Panc1 (cell line): ENCODE results near the gene DCC. TPM values are rescaled to one million over a fixed set of nuclear protein-coding genes. Genes with fewer than 3 reads are reported as not detected.

Experiments used
- ATAC-seq: fragments of 200-7000 bp; cut with Tn5 transposase; 2 replicates; pipeline ENCODE4 v1.9.1; 2020; ENCODE audit warnings: mild to moderate bottlenecking, moderate library complexity
- BruUV-seq: library from RNA; stranded (reverse); fragments of 400-500 nt; replicated peaks from 2 replicates; lab custom pipeline; 2021; lab: Mats Ljungman, UMichigan
- CTCF ChIA-PET: fragments of 300-600 bp; sonication (Branson Sonifier 250); formaldehyde crosslinking; loops from one replicate; lab custom pipeline; 2022; ENCODE audit warnings: antibody characterized with exemption; lab: Charles Lee
- POLR2A ChIA-PET: fragments of 300-600 bp; sonication (Branson Sonifier 250); formaldehyde crosslinking; loops from one replicate; lab custom pipeline; 2022; ENCODE audit warnings: antibody characterized with exemption; lab: Charles Lee
- DNase-seq: peaks from one replicate; pipeline ENCODE4 v3.0.0-alpha.2; 2010; ENCODE audit warnings: low read depth, low spot score
- H3K27ac ChIP-seq: 2 replicates; pipeline ENCODE4 v1.5.1; 2011; ENCODE audit warnings: mild to moderate bottlenecking, low read length, inconsistent platforms
- H3K27me3 ChIP-seq: fragments of 200-500 bp; sonication (Bioruptor generic); 2 replicates; pipeline ENCODE4 v1.6.0; 2014; ENCODE audit warnings: low read length, inconsistent platforms; ENCODE audit not compliant: control insufficient read depth, insufficient read depth
- H3K36me3 ChIP-seq: fragments of 200-500 bp; sonication (Bioruptor generic); 2 replicates; pipeline ENCODE4 v1.5.1; 2014; ENCODE audit warnings: inconsistent platforms, mild to moderate bottlenecking, low read length, moderate library complexity; ENCODE audit not compliant: control insufficient read depth, insufficient read depth
- H3K4me1 ChIP-seq: 2 replicates; pipeline ENCODE4 v1.5.1; 2011; ENCODE audit warnings: inconsistent platforms, mild to moderate bottlenecking, low read length, moderate library complexity; ENCODE audit not compliant: control insufficient read depth, insufficient read depth
- H3K4me3 ChIP-seq, 2 experiments: 2 replicates each; pipeline ENCODE4 v1.5.1; 2011 to 2012; ENCODE audit warnings: low read depth in 2 of 2, low read length in 2 of 2, mild to moderate bottlenecking in 2 of 2, inconsistent platforms in 1 of 2, moderate library complexity in 1 of 2
- H3K9me3 ChIP-seq: fragments of 200-500 bp; sonication (Bioruptor generic); 2 replicates; pipeline ENCODE4 v1.5.1; 2014; ENCODE audit warnings: low read depth, mild to moderate bottlenecking, inconsistent platforms, low read length, moderate library complexity; ENCODE audit not compliant: control insufficient read depth, insufficient read depth
- CTCF ChIP-seq: fragments of 450-650 bp; IDR thresholded peaks from 2 replicates; pipeline ENCODE4 v1.5.1; 2017; ENCODE audit warnings: mild to moderate bottlenecking
- POLR2AphosphoS5 ChIP-seq: IDR thresholded peaks from 2 replicates; pipeline ENCODE4 v1.6.1; 2012; ENCODE audit warnings: mild to moderate bottlenecking, low read depth, low read length, moderate library complexity
- REST ChIP-seq, 2 experiments: IDR thresholded peaks; 2 replicates each; pipeline ENCODE4 v1.6.1; 2011 to 2012; ENCODE audit warnings: low read depth in 2 of 2, control low read depth in 1 of 2, low read length in 1 of 2, mild to moderate bottlenecking in 1 of 2, moderate library complexity in 1 of 2; ENCODE audit not compliant: insufficient read depth in 1 of 2
- SIN3A ChIP-seq: IDR thresholded peaks from 2 replicates; pipeline ENCODE4 v1.6.1; 2012; ENCODE audit warnings: low read depth, mild to moderate bottlenecking, low read length, moderate library complexity, borderline replicate concordance; ENCODE audit not compliant: insufficient read depth
- TCF7L2 ChIP-seq: IDR thresholded peaks from 2 replicates; pipeline ENCODE4 v1.6.1; 2011; ENCODE audit warnings: mild to moderate bottlenecking, low read depth, low read length, inconsistent platforms
- in situ Hi-C: cut with HindIII; loops from 2 replicates; pipeline ENCODE4 v1.10.0; 2016; ENCODE audit warnings: low sequenced_read_pairs, low pct_unique_long_range_greater_than_20kb
- intact Hi-C: fragments of 100-400 bp; cut with micrococcal nuclease; formaldehyde crosslinking; loops from one replicate; pipeline ENCODE4 v1.10.0; 2022; ENCODE audit not compliant: unreplicated experiment
- total RNA-seq: library from RNA; stranded (reverse); gene quantifications from one replicate; pipeline ENCODE4 v1.2.1, GENCODE V29; 2021; ENCODE audit not compliant: unreplicated experiment

Gene DCC
- total RNA-seq, 1 experiment from 2014 or later: not detected

DNA sequence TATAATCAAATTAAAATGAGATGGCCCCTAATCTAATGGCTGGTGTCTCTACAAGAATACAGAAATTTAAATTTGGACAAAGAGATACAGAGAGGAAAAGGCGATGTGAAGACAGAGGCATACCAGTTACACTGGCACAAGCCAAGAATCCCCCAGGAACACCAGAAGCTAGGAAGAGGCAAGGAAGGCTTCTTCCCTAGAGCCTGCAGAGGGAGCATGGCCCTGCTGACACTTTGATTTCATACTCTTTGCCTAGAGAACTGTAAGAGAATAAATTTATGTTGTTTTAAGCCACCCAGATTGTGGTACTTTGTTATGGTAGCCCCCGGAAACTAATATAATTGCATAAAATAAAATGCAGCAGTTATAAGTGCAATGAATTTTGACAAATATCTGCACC lies 1213.0 kb downstream of the DCC start:
- ATAC-seq: no peak
- no TSS peak for BruUV-seq
- TF ChIP-seq TCF7L2: no peak
- no peak for TF ChIP-seq SIN3A
- no peak for TF ChIP-seq REST (IDR thresholded peaks at IDR 0.05; ENCODE audit: insufficient read depth in 1 of 2, low read depth in 2 of 2, low read length in 1 of 2)
- TF ChIP-seq POLR2AphosphoS5: no peak
- TF ChIP-seq CTCF: no peak
- CTCF ChIA-PET: no interaction called here
- Histone ChIP-seq H3K4me1 (no peaks in the 10 kb centered on the region), H3K27ac (no peak overlapping the region), H3K36me3 (no peaks in the 10 kb centered on the region), H3K27me3 (no peaks in the 10 kb centered on the region), H3K4me3 (no peak overlapping the region), H3K9me3 (no peaks in the 10 kb centered on the region)
- intact Hi-C loops (no loop called here), in situ Hi-C loops (no loop called here)
- POLR2A ChIA-PET: no interaction called here
- DNase-seq: no peak

DNA sequence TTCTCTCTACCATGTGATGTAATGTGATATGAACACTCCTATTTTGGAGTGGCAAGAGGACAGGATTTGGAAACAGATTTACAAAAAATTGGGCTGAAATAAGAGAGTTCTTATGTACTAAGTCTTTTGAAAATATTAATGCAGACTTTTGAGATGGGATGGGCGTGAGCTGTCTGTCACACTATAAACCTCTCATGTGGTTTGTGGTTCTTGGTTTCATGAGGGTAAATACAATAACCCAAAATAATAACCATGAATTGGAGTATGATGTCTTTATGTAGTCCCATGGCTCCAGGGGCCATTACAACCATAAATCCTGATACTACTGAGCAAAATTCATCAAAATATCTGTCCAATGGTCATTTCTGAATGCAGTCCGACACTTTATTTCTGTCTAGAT lies 1216.5 kb downstream of the DCC start:
- no peaks in the 10 kb centered on the region for H3K9me3 ChIP-seq
- ChIA-PET CTCF (no interaction called here), POLR2A (no interaction called here)
- H3K27me3 ChIP-seq: no peaks in the 10 kb centered on the region
- DNase-seq (no peak), ATAC-seq (no peak)
- no TSS peak for BruUV-seq
- no peak overlapping the region for H3K4me3 ChIP-seq
- in situ Hi-C loops (no loop called here), intact Hi-C loops (no loop called here)
- H3K27ac ChIP-seq: no peak overlapping the region
- H3K36me3 ChIP-seq: no peaks in the 10 kb centered on the region
- H3K4me1 ChIP-seq: no peaks in the 10 kb centered on the region
- no peak for TF ChIP-seq SIN3A
- TF ChIP-seq CTCF: no peak
- TF ChIP-seq REST (IDR thresholded peaks at IDR 0.05; ENCODE audit: insufficient read depth in 1 of 2, low read depth in 2 of 2, low read length in 1 of 2): no peak
- TF ChIP-seq TCF7L2: no peak
- TF ChIP-seq POLR2AphosphoS5: no peak
